Upper lobe of right lung (tissue), 1 donor: ENCODE data around the gene GRID1. TPM values are rescaled to one million over a fixed set of nuclear protein-coding genes. Genes with fewer than 3 reads are reported as not detected.

Source experiments
- ATAC-seq: fragments of 200-7000 bp; cut with Tn5 transposase; one replicate; pipeline ENCODE4 v1.9.1; 2020; ENCODE audit warnings: mild to moderate bottlenecking, moderate library complexity
- DNase-seq: peaks from one replicate; pipeline ENCODE4 v3.0.0-alpha.2; 2020
- H3K27ac ChIP-seq: fragments of 200-600 bp; one replicate; pipeline ENCODE4 v1.8.0; 2022
- H3K27me3 ChIP-seq: fragments of 200-600 bp; one replicate; pipeline ENCODE4 v1.8.0; 2022; ENCODE audit warnings: mild to moderate bottlenecking
- H3K36me3 ChIP-seq: fragments of 200-600 bp; one replicate; pipeline ENCODE4 v1.8.0; 2022
- H3K4me1 ChIP-seq: fragments of 200-600 bp; one replicate; pipeline ENCODE4 v1.8.0; 2022
- H3K4me3 ChIP-seq: fragments of 200-600 bp; one replicate; pipeline ENCODE4 v1.8.0; 2022; ENCODE audit warnings: mild to moderate bottlenecking
- H3K9me3 ChIP-seq: fragments of 200-600 bp; one replicate; pipeline ENCODE4 v1.8.0; 2022
- CTCF ChIP-seq: fragments of 200-600 bp; IDR thresholded peaks from one replicate; pipeline ENCODE4 v1.8.0; 2022; ENCODE audit warnings: antibody characterized with exemption
- intact Hi-C: fragments of 100-400 bp; cut with DNase I; formaldehyde crosslinking; loops from one replicate; pipeline ENCODE4 v1.11.0; 2022
- total RNA-seq: library from RNA; stranded (reverse); fragmentation: NEBNext Ultra II Directional; extraction: Animal tissue kit (Norgen Biotek cat#: 25700); gene quantifications from one replicate; pipeline ENCODE4 v1.2.1, GENCODE V29; 2021
- donor health status: DM: no; HTN: yes; CAD: no; lungs with severe emphysema.

The GRID1 gene
- total RNA-seq, 1 donor from 2014 or later: 3.0 TPM

- no peak for TF ChIP-seq CTCF
Measured at GRCh38 chr10:85597006-85597405, 769.6 kb downstream of the GRID1 start.

DNA sequence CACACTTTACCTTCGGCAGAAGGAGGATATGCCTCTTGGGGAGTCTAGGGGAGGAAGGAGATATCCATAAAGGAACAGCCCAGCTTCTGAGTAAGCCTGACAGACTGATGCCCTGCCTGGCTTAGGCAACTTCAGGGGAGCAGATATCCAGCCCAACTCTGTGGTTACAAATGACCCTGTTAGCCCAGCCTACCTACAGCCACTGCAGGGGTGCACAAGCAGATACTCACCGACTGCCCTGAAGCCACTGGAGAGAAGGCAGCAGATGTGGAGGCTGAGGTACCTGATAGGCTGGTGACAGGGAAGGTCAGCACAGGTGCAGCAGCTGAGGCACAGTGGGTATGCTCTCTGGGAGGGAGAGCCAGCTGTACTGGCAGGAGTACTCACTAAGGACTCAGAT is 770.2 kb downstream of the GRID1 start:
- no peak overlapping the region for H3K27ac ChIP-seq
- DNase-seq (no peak), ATAC-seq (no peak)
- no peaks in the 10 kb centered on the region for H3K36me3 ChIP-seq
- TF ChIP-seq CTCF: no peak
- no peaks in the 10 kb centered on the region for H3K4me1 ChIP-seq
- H3K4me3 ChIP-seq: no peak overlapping the region
- intact Hi-C loops: no loop called here
- no peaks in the 10 kb centered on the region for H3K27me3 ChIP-seq
- H3K9me3 ChIP-seq: no peaks in the 10 kb centered on the region

More at GRCh38 chr10:85597006-85597405, 769.6 kb downstream of the GRID1 start:
- Histone ChIP-seq H3K36me3 (no peaks in the 10 kb centered on the region), H3K27me3 (no peaks in the 10 kb centered on the region), H3K9me3 (no peaks in the 10 kb centered on the region), H3K27ac (no peak overlapping the region), H3K4me1 (no peaks in the 10 kb centered on the region), H3K4me3 (no peak overlapping the region)
- DNase-seq: no peak
- intact Hi-C loops: no loop called here
- ATAC-seq: no peak

DNA sequence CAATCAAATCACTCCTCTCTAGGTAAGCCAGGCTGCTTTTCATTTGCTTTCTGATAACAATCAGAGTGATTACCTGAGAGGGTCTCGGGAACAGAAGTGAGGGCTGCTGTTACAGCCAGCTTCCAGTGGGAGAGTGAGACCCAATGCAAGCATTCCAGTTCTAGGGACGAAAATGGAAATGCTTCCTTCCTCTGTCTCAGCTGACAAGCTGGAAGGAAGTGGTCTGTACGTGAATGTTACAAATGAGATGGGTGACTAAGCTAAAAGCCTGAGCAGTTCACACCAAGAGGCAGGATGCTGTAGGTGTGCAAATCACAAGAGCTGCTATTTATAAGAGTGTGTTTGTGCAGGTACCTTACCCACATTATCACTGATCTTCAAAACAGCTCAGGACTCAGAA is 772.4 kb downstream of the GRID1 start:
- Histone ChIP-seq H3K36me3 (no peaks in the 10 kb centered on the region), H3K27ac (no peak overlapping the region), H3K4me1 (no peaks in the 10 kb centered on the region), H3K4me3 (no peak overlapping the region), H3K27me3 (no peaks in the 10 kb centered on the region), H3K9me3 (no peaks in the 10 kb centered on the region)
- DNase-seq (no peak), ATAC-seq (no peak)
- no peak for TF ChIP-seq CTCF
- intact Hi-C loops: no loop called here

GRCh38 chr10:85593226-85593772 is 773.3 kb downstream of the GRID1 start:
- no peaks in the 10 kb centered on the region for H3K27me3 ChIP-seq
- intact Hi-C loops: no loop called here
- DNase-seq (no peak), ATAC-seq (no peak)
- TF ChIP-seq CTCF: no peak
- H3K27ac ChIP-seq: no peak overlapping the region
- H3K9me3 ChIP-seq: no peaks in the 10 kb centered on the region
- no peak overlapping the region for H3K4me3 ChIP-seq
- no peaks in the 10 kb centered on the region for H3K4me1 ChIP-seq
- H3K36me3 ChIP-seq: no peaks in the 10 kb centered on the region

- Histone ChIP-seq H3K27me3 (no peaks in the 10 kb centered on the region), H3K4me3 (no peak overlapping the region), H3K4me1 (no peaks in the 10 kb centered on the region), H3K9me3 (no peaks in the 10 kb centered on the region), H3K27ac (no peak overlapping the region), H3K36me3 (no peaks in the 10 kb centered on the region)
- intact Hi-C loops: no loop called here
- no peak for TF ChIP-seq CTCF
- ATAC-seq: no peak
- DNase-seq: no peak
Measured at GRCh38 chr10:85581371-85581770, 785.2 kb downstream of the GRID1 start.

DNA sequence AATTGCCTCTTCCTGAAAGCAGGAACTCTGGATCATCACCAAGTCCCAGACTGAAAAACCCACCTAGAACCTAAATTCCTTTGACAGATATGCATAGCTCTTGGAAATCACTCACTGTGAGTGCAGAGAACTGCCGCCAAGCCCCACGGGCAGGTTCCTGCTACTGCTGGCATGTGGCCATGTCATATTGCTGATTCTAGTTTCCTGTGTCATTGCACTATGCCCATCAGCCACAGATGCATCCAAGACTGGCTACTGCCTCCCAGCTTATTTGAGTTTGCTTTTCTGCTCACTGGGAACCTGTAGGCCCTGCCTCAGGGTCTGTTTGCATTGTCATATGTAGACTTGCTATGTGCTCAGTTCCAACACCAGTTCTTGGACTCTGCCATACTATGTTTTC is 786.0 kb downstream of the GRID1 start:
- ATAC-seq: no peak
- Histone ChIP-seq H3K4me3 (no peak overlapping the region), H3K27me3 (no peaks in the 10 kb centered on the region), H3K36me3 (no peaks in the 10 kb centered on the region), H3K9me3 (no peaks in the 10 kb centered on the region), H3K27ac (no peak overlapping the region), H3K4me1 (no peaks in the 10 kb centered on the region)
- no peak for TF ChIP-seq CTCF
- DNase-seq: no peak
- intact Hi-C loops: no loop called here
